ENCODE data around the gene CENPT. TPM values are rescaled to one million over a fixed set of nuclear protein-coding genes. Genes with fewer than 3 reads are reported as not detected.

CENPT gene
- total RNA-seq (42.1 and 61.8 TPM in 2 replicates), polyA plus RNA-seq (65.2 and 70.2 TPM in 2 replicates)

GRCh38 chr16:67847064-67847861 is at the start of gene CENPT:
CENPT (minus strand) TSS chr16:67847693; CDS start chr16:67833859, 13,834 bp downstream.
- TF ChIP-seq, protein P1, sequence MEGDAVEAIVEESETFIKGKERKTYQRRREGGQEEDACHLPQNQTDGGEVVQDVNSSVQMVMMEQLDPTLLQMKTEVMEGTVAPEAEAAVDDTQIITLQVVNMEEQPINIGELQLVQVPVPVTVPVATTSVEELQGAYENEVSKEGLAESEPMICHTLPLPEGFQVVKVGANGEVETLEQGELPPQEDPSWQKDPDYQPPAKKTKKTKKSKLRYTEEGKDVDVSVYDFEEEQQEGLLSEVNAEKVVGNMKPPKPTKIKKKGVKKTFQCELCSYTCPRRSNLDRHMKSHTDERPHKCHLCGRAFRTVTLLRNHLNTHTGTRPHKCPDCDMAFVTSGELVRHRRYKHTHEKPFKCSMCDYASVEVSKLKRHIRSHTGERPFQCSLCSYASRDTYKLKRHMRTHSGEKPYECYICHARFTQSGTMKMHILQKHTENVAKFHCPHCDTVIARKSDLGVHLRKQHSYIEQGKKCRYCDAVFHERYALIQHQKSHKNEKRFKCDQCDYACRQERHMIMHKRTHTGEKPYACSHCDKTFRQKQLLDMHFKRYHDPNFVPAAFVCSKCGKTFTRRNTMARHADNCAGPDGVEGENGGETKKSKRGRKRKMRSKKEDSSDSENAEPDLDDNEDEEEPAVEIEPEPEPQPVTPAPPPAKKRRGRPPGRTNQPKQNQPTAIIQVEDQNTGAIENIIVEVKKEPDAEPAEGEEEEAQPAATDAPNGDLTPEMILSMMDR (IDR thresholded peaks at IDR 0.05; ENCODE audit: low read depth, low read length) = no peak
- peak; percentile 35 to 40 for DNase-seq (ENCODE audit: low read depth in 1 of 2, low spot score in 1 of 2)
- H3K4me1 ChIP-seq (ENCODE audit: low read depth) = peaks cover 33% of the 10 kb centered on the region
- peak within 1 kb of the TSS; percentile 96 for H3K27ac ChIP-seq
- peak within 1 kb of the TSS; percentile 72 for H3K4me3 ChIP-seq
- H3K27me3 ChIP-seq = no peaks in the 10 kb centered on the region
- no peaks in the 10 kb centered on the region for H3K36me3 ChIP-seq
- no peaks in the 10 kb centered on the region for H3K9me3 ChIP-seq (ENCODE audit: low read depth)

DNA sequence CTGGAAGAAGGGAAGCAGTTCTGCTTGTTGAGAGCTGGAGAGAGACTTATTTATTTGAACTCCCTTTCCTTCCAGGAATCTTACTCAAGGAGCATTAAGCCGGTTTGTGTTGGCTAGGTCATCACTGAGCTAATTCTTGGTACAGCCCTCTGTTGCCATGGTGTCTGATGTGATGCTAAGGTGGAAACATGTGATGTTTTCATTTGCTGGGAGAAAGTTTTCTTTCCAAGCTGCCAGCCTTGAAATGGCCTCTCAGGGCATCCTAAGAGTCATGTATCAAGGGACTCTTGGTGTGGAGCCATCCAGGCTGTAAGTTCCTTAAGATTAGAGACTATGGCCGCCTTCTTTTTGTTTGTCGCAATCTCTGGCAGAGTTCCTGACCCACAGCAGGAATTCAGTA is 49.7 kb upstream of the CENPT start:
- Histone ChIP-seq H3K9me3 (ENCODE audit: low read depth) (no peaks in the 10 kb centered on the region), H3K4me1 (ENCODE audit: low read depth) (peaks cover 20% of the 10 kb centered on the region), H3K36me3 (no peaks in the 10 kb centered on the region), H3K27ac (no peak overlapping the region), H3K27me3 (no peaks in the 10 kb centered on the region), H3K4me3 (no peak overlapping the region)
- TF ChIP-seq, protein P1 (IDR thresholded peaks at IDR 0.05; ENCODE audit: low read depth, low read length) = no peak
- peak in 1 of 2 donors; percentile 51 for DNase-seq (ENCODE audit: low read depth in 1 of 2, low spot score in 1 of 2)

GRCh38 chr16:67893743-67894399 is 46.4 kb upstream of the CENPT start:
- Histone ChIP-seq H3K36me3 (no peaks in the 10 kb centered on the region), H3K27ac (peak overlapping the region; percentile 98), H3K4me3 (peak overlapping the region; percentile 96), H3K9me3 (ENCODE audit: low read depth) (no peaks in the 10 kb centered on the region), H3K27me3 (no peaks in the 10 kb centered on the region), H3K4me1 (ENCODE audit: low read depth) (peaks cover 9% of the 10 kb centered on the region)
- no peak for DNase-seq (ENCODE audit: low read depth in 1 of 2, low spot score in 1 of 2)
- TF ChIP-seq, protein P1 (IDR thresholded peaks at IDR 0.05; ENCODE audit: low read depth, low read length) = no peak

GRCh38 chr16:67892899-67893742 is 45.6 kb upstream of the CENPT start, which contains the start of gene PSKH1:
PSKH1 (plus strand) TSS chr16:67893254; CDS start chr16:67908750, 15,496 bp downstream.
- TF ChIP-seq, protein P1 (IDR thresholded peaks at IDR 0.05; ENCODE audit: low read depth, low read length) = no peak
- peak; percentile 97 for DNase-seq (ENCODE audit: low read depth in 1 of 2, low spot score in 1 of 2)
- peaks cover 9% of the 10 kb centered on the region for H3K4me1 ChIP-seq (ENCODE audit: low read depth)
- no peaks in the 10 kb centered on the region for H3K36me3 ChIP-seq
- H3K27me3 ChIP-seq = no peaks in the 10 kb centered on the region
- H3K4me3 ChIP-seq = peak within 1 kb of the TSS; percentile 96
- peak within 1 kb of the TSS; percentile 98 for H3K27ac ChIP-seq
- no peaks in the 10 kb centered on the region for H3K9me3 ChIP-seq (ENCODE audit: low read depth)

GRCh38 chr16:67892375-67892774 is 44.9 kb upstream of the CENPT start:
- TF ChIP-seq, protein P1 (IDR thresholded peaks at IDR 0.05; ENCODE audit: low read depth, low read length) = no peak
- no peak for DNase-seq (ENCODE audit: low read depth in 1 of 2, low spot score in 1 of 2)
- Histone ChIP-seq H3K27me3 (no peaks in the 10 kb centered on the region), H3K27ac (peak overlapping the region; percentile 25), H3K4me3 (peak overlapping the region; percentile 96), H3K9me3 (ENCODE audit: low read depth) (no peaks in the 10 kb centered on the region), H3K36me3 (no peaks in the 10 kb centered on the region), H3K4me1 (ENCODE audit: low read depth) (peaks cover 9% of the 10 kb centered on the region)

All from cardiac muscle cell (in vitro differentiated cells and primary cell).